Stimulated activated CD4-positive, alpha-beta T cell treated with anti-CD3 and anti-CD28 coated beads, TNF-alpha, amount 100 ng/mL, for 48 hours (primary cell): ENCODE results near the gene SC5D.

Source experiments
- DNase-seq, 3 donors: peaks; one replicate each; pipeline ENCODE4 v3.0.0-alpha.2; 2020; ENCODE audit warnings: low read depth in 3 of 3

The SC5D gene

GRCh38 chr11:121356357-121356756, 63.8 kb downstream of the SC5D start:
- no peak for DNase-seq
